HG03565 (cell line): ENCODE data around the gene ABHD17B.

Experiments
- ATAC-seq: cut with Tn5 transposase; IDR thresholded peaks from one replicate; pipeline ENCODE4 v1.9.1; 2021; ENCODE audit warnings: mild to moderate bottlenecking, moderate library complexity; ENCODE audit not compliant: unreplicated experiment

Gene ABHD17B

DNA sequence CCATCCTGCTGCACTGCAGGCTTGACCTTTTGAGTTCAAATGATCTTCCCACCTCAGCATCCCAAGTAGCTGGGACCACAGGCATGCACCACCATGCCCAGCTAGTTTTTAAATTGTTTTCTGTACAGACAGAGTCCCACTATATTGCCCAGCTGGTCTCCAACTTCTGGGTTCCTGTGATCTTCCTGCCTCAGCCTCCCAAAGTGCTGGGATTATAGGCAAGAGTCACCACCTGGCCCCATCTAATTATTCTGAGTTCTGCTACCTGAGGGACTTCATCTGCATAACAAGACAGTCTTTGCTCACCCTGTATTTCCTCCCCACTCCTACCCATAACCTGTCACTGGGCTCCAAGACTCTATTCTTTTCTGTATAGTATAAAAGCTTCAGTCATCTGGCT is 88.1 kb downstream of the ABHD17B start:
- ATAC-seq, result no peak

DNA sequence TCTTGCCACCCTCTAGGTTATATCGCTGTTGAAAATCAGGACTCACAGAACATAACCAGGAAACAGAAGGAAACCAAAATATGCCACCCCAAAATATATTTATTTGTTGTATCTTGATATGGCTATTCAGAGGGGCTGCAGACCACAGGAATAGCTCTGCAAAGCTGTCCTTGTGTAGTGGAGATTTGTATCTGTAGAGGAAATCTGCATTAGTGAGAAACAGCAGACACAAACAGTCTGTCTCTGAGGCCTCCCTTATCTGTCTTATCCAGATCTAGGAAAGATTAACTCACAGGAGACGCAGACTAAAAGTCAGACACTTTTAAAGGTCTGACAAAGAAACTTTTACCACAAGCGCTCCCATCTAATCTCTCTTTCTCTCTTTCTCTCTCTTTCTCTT is 88.5 kb downstream of the ABHD17B start:
- ATAC-seq, result no peak

DNA sequence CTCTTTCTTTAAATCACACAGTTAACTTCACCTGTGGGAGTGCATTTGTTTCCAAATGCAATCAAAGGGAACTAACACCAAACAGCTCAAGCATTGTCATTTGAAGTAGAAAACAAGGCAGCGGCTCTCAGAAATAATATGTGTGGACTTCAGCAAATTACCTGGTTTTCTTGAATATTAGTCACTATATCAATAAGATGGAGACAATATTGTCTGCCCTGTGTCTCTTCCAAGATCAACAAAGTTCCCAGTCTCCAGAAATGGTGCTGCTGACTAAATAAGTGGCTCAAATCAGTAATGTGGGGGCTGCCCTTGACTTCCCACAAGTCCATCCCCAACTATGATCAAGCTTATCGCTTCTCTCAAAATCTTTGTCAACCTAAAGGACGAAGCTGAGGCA is 89.6 kb downstream of the ABHD17B start:
- ATAC-seq, result no peak

GRCh38 chr9:71820403-71820921 is 90.5 kb downstream of the ABHD17B start:
- no peak for ATAC-seq

DNA sequence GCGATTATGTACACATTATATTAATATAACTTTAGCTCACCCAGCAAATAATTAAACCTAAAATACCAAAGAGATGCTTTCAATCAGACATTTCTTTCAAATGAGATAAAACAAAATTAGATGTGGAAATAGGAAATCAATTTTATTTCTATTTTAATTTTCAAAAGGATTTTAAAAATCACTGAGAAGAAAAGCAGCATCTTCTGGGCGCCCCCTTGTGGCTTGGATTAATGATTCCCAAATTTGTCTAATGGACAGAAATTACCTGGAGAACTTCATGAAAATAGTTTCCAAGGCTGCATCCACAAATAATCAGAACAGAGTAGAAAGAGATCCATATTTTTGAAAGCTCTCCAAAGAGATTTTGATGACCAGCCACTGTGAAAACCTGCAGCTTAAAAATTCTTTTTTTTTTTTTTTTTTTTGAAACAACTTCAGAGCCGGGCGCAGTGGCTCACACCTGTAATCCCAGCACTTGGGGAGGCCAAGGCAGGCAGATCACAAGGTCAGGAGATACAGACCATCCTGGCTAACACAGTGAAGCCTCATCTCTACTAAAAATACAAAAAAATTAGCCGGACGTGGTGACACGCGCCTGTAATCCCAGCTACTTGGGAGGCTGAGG is 91.8 kb downstream of the ABHD17B start:
- no peak for ATAC-seq

- no peak for ATAC-seq
Observed at GRCh38 chr9:71816916-71817451, 94.0 kb downstream of the ABHD17B start.
